ENCODE data around the gene TTC39B. TPM values are rescaled to one million over a fixed set of nuclear protein-coding genes. Genes with fewer than 3 reads are reported as not detected.

Gene TTC39B
- total RNA-seq, 2 donors from 2014 or later = 5.3 to 6.0 TPM

GRCh38 chr9:15349892-15350761 is 43.1 kb upstream of the TTC39B start:
- Histone ChIP-seq H3K4me1 (no peaks in the 10 kb centered on the region), H3K9me3 (no peaks in the 10 kb centered on the region), H3K4me3 (no peak overlapping the region), H3K27ac (no peak overlapping the region), H3K36me3 (replicated peaks in 1 of 2; ENCODE audit: insufficient read depth in 1 of 2, low read depth in 2 of 2) (no peaks in the 10 kb centered on the region), H3K27me3 (no peaks in the 10 kb centered on the region)
- ATAC-seq (no peak), DNase-seq (peak in 2 of 4 donors; percentile 9 to 19)
- no peak for TF ChIP-seq POLR2A (IDR thresholded peaks at IDR 0.05)
- no peak for TF ChIP-seq CTCF (IDR thresholded peaks at IDR 0.05)
- WGBS, 2 donors = 67 to 69% methylated on average over 7 of the region's 7 CpGs
- intact Hi-C loops (cut with DNase I) = no loop called here

GRCh38 chr9:15346837-15347236 is 39.8 kb upstream of the TTC39B start:
- no peak for DNase-seq
- no peaks in the 10 kb centered on the region for H3K4me1 ChIP-seq
- H3K4me3 ChIP-seq = no peak overlapping the region
- 0 to 41% methylated on average over 1 of the region's 1 CpG for WGBS, 2 donors
- no peak overlapping the region for H3K27ac ChIP-seq
- TF ChIP-seq CTCF (IDR thresholded peaks at IDR 0.05) (no peak), POLR2A (IDR thresholded peaks at IDR 0.05) (no peak)
- H3K9me3 ChIP-seq = no peaks in the 10 kb centered on the region
- no peaks in the 10 kb centered on the region for H3K27me3 ChIP-seq
- no peaks in the 10 kb centered on the region for H3K36me3 ChIP-seq (replicated peaks in 1 of 2; ENCODE audit: insufficient read depth in 1 of 2, low read depth in 2 of 2)
- intact Hi-C loops (cut with DNase I) = no loop called here
- no peak for ATAC-seq

- H3K27me3 ChIP-seq = no peaks in the 10 kb centered on the region
- no peaks in the 10 kb centered on the region for H3K4me1 ChIP-seq
- 76 to 92% methylated on average over 2 of the region's 2 CpGs for WGBS, 2 donors
- DNase-seq = no peak
- ATAC-seq = no peak
- intact Hi-C loops (cut with DNase I) = no loop called here
- H3K4me3 ChIP-seq = no peak overlapping the region
- TF ChIP-seq CTCF (IDR thresholded peaks at IDR 0.05) (no peak), POLR2A (IDR thresholded peaks at IDR 0.05) (no peak)
- no peaks in the 10 kb centered on the region for H3K36me3 ChIP-seq (replicated peaks in 1 of 2; ENCODE audit: insufficient read depth in 1 of 2, low read depth in 2 of 2)
- no peak overlapping the region for H3K27ac ChIP-seq
- no peaks in the 10 kb centered on the region for H3K9me3 ChIP-seq
These were observed 37.2 kb upstream of the TTC39B start for GRCh38 chr9:15344191-15344590.

GRCh38 chr9:15333376-15333881 is 26.4 kb upstream of the TTC39B start:
- Histone ChIP-seq H3K36me3 (replicated peaks in 1 of 2; ENCODE audit: insufficient read depth in 1 of 2, low read depth in 2 of 2) (no peaks in the 10 kb centered on the region), H3K9me3 (no peaks in the 10 kb centered on the region), H3K27me3 (no peaks in the 10 kb centered on the region), H3K4me1 (peaks cover 13% of the 10 kb centered on the region), H3K4me3 (no peak overlapping the region), H3K27ac (no peak overlapping the region)
- intact Hi-C loops (cut with DNase I) = no loop called here
- DNase-seq (no peak), ATAC-seq (peak; percentile 35)
- TF ChIP-seq CTCF (IDR thresholded peaks at IDR 0.05) (no peak), POLR2A (IDR thresholded peaks at IDR 0.05) (no peak)
- 13 to 20% methylated on average over 4 of the region's 4 CpGs for WGBS, 2 donors
